Subcutaneous abdominal adipose tissue (tissue), 5 donors: ENCODE results near the gene FHOD1.

Experiments used
- H3K27ac ChIP-seq: one replicate; pipeline ENCODE4 v1.7.0; 2013; ENCODE audit warnings: low read depth, mild to moderate bottlenecking, inconsistent platforms, low read length, moderate library complexity
- H3K27me3 ChIP-seq, 5 donors: one replicate each; pipeline ENCODE4 v1.7.0; 2013; ENCODE audit warnings: low read length in 5 of 5, inconsistent platforms in 1 of 5; ENCODE audit not compliant: control insufficient read depth in 5 of 5, insufficient read depth in 4 of 5
- H3K36me3 ChIP-seq, 5 donors: one replicate each; pipeline ENCODE4 v1.7.0; 2013; ENCODE audit warnings: low read length in 5 of 5; ENCODE audit not compliant: control insufficient read depth in 5 of 5, insufficient read depth in 5 of 5
- H3K4me1 ChIP-seq, 5 donors: one replicate each; pipeline ENCODE4 v1.7.0; 2013; ENCODE audit warnings: low read length in 5 of 5, mild to moderate bottlenecking in 3 of 5, moderate library complexity in 1 of 5; ENCODE audit not compliant: control insufficient read depth in 5 of 5, insufficient read depth in 5 of 5
- H3K4me3 ChIP-seq, 5 donors: one replicate each; pipeline ENCODE4 v1.7.0; 2013; ENCODE audit warnings: low read length in 5 of 5, low read depth in 1 of 5
- H3K9ac ChIP-seq, 5 donors: one replicate each; pipeline ENCODE4 v1.7.0; 2013; ENCODE audit warnings: low read length in 5 of 5, mild to moderate bottlenecking in 4 of 5, moderate library complexity in 3 of 5
- H3K9me3 ChIP-seq, 5 donors: one replicate each; pipeline ENCODE4 v1.7.0; 2013; ENCODE audit warnings: low read length in 5 of 5; ENCODE audit not compliant: control insufficient read depth in 5 of 5
- donor health status: healthy.
- donor health status: healthy.
- donor health status: healthy.
- donor health status: healthy.
- donor health status: healthy.

Gene FHOD1

DNA sequence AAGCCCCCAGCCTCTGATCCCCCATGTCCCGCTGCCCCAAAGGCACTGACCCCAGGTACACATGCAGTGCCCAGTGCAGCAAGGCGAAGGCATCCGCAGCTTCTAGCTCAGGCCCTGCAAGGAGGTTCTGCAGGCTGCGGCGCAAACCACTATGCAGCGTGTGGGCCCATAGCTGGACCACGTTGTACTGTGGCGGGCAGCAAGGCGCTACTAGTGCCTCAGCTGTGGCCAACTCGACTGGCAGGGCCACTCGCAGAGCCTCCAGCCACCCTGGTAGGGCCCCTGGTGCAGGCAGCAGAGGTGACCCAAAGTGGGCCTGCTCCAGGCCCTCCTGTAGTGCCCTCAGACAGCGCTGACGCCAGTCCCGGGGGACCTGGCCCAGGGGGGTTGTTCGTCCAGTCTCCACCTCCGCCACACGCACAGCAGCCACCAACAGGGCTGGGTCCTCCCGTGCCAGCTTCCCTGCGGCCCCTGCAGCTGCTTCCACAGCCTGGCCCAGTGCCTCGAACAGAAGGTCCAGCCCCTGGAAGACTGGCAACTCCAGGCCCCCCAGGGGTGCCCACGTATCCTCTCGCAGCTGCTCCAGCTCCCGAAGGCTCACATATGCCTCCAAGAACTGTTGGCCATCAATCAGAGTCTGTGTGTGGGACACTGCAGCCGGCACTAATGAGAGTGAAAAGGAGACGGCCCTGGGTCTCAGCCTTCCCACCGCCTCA lies 59.9 kb downstream of the FHOD1 start:
- H3K9me3 ChIP-seq = no peaks in the 10 kb centered on the region
- peaks cover 0 to 3% (median 0%) of the 10 kb centered on the region in 5 donors for H3K36me3 ChIP-seq
- no peak overlapping the region for H3K27ac ChIP-seq
- H3K4me3 ChIP-seq = no peak overlapping the region
- no peak overlapping the region for H3K9ac ChIP-seq
- H3K27me3 ChIP-seq = no peaks in the 10 kb centered on the region
- peaks cover 5 to 55% (median 33%) of the 10 kb centered on the region in 5 donors for H3K4me1 ChIP-seq

DNA sequence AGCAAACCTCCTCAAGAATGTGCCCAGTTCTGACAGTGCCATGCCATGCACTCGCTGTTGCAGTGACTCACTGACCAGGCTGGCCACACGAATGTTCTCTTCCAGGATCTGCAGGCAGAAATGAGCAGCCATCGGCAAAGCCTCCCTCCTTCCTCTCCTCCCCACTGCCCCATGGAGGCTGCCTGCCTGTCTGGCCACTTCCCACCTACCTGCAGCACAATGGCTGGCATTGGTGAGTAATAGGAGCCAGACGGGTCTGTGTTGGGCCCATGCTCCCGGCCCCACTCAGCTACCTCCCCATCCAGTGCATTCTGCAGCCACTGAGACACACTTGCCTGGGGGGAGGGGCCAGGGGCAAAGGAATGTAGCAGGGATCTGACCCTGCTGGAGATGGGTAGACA lies 60.7 kb downstream of the FHOD1 start:
- peaks cover 0 to 3% (median 0%) of the 10 kb centered on the region in 5 donors for H3K36me3 ChIP-seq
- no peak overlapping the region for H3K9ac ChIP-seq
- no peak overlapping the region for H3K4me3 ChIP-seq
- peaks cover 3 to 52% (median 30%) of the 10 kb centered on the region in 5 donors for H3K4me1 ChIP-seq
- H3K27me3 ChIP-seq = no peaks in the 10 kb centered on the region
- H3K9me3 ChIP-seq = no peaks in the 10 kb centered on the region
- no peak overlapping the region for H3K27ac ChIP-seq

DNA sequence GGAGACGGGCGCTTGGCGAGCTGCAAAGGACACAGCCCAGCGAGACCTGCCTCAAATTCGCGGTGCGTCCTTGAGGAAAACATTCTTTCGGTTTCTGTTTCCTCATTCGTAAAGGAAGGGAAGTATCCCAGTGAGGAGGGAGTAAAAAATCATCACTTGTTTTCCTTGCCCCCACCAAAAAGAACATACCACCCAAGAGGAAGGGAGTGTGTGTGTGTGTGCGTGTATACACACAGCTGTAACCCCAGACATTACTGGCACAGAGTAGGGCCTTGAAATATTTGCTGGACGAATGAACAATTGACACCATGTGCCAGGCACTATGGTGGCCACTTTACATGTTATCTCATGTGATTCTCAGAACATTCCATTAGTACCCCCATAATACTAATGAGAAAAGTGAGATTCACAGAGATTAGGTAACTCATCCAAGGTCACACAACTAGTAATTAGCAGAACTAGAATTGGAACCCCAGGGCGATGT lies 61.6 kb downstream of the FHOD1 start:
- Histone ChIP-seq H3K9ac (peak overlapping the region in 1 of 5 donors; percentile 37), H3K4me1 (peaks cover 4 to 50% (median 35%) of the 10 kb centered on the region in 5 donors), H3K27ac (no peak overlapping the region), H3K27me3 (no peaks in the 10 kb centered on the region), H3K36me3 (peaks cover 0 to 3% (median 0%) of the 10 kb centered on the region in 5 donors), H3K4me3 (peak overlapping the region in 3 of 5 donors; percentile 0 to 80 (median 80)), H3K9me3 (no peaks in the 10 kb centered on the region)

GRCh38 chr16:67184995-67185650 lies 62.2 kb downstream of the FHOD1 start:
- H3K27ac ChIP-seq = no peak overlapping the region
- peak overlapping the region in 1 of 5 donors; percentile 37 for H3K9ac ChIP-seq
- H3K27me3 ChIP-seq = no peaks in the 10 kb centered on the region
- H3K9me3 ChIP-seq = no peaks in the 10 kb centered on the region
- H3K4me1 ChIP-seq = peaks cover 3 to 45% (median 35%) of the 10 kb centered on the region in 5 donors
- peaks cover 0 to 3% (median 0%) of the 10 kb centered on the region in 5 donors for H3K36me3 ChIP-seq
- peak overlapping the region in 4 of 5 donors; percentile 6 to 84 (median 80) for H3K4me3 ChIP-seq

DNA sequence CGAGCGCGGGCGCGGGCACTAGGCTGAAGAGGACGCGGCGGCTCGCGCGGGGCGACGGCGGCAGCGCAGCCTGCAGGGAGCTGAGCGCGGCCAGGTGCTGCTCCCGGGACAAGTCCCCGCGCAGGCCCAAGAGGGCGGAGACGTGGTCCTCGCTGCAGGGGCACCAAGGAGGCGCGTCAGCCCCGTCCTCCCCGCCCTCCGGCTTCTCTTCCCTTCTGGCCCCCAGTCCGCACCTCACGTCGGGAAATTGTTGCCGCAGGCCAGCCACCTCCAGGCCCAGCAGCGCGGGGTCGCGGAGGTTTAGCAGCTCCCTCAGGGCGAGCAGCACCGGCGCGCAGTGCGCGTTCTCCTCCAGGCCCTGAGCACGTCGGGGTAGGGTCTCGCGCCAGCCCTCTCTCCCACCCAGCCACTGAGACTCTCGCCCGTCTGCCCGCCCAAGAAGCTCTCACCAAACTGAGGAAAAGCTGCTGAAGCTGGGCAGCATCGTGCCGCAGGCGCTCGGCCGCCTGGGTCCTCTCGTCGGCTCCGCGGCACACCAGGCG lies 62.8 kb downstream of the FHOD1 start:
- peaks cover 3 to 43% (median 35%) of the 10 kb centered on the region in 5 donors for H3K4me1 ChIP-seq
- H3K27me3 ChIP-seq = no peaks in the 10 kb centered on the region
- peak overlapping the region in 4 of 5 donors; percentile 77 to 84 (median 80) for H3K4me3 ChIP-seq
- peaks cover 0 to 3% (median 0%) of the 10 kb centered on the region in 5 donors for H3K36me3 ChIP-seq
- peak overlapping the region in 3 of 5 donors; percentile 68 to 91 (median 77) for H3K9ac ChIP-seq
- H3K27ac ChIP-seq = peak overlapping the region; percentile 89
- H3K9me3 ChIP-seq = no peaks in the 10 kb centered on the region

DNA sequence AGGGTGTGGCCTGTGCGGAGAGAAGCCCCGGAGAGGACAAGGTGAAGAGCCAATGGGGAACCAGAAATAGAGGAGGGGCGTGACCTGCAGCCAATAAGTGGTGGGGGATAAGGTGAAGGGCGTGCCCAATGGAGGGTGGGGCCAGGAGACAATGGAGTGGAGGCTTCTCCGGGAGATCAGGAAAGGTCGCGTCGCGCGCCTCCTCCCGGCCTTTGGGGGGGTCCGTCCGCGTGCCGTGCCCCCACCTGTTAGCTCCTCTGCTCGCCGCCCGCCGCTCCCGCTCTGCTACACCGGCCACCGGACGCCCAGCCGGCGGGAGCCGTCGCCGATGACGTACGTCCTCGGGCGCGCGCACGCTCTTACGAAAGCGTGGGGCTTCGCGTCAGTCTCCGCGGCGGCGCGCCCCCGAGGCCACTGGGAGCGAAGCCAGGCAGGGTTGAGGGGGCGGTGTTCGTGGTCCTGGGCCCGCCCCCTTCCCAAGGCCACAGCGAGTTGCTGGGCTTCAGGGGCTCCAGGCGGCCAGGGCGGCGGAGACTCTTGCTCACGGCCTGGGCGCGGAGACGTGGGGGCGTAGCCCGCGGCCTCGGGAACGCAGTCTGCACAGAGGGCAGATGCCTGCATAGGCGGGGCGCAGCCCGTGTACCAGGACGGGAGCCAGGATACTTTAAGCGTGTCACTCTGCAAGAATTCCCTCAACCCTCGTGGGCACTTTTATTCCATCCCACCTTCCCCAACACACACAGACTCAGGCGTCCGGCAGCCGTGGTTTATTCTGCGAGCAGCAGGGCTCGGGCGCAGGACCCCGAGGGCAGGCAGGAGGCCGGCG lies 63.4 kb downstream of the FHOD1 start, which contains the start of gene MATCAP1:
TSS of gene MATCAP1 (minus strand) at position 337 of the 826 bp plus-strand sequence. CDS start 3,353 bp downstream, outside the sequence.
- peak within 1 kb of the TSS in 4 of 5 donors; percentile 77 to 91 (median 90) for H3K9ac ChIP-seq

GRCh38 chr16:67183284-67183626 lies 64.0 kb downstream of the FHOD1 start:
- H3K9me3 ChIP-seq = no peaks in the 10 kb centered on the region
- peaks cover 0 to 3% (median 0%) of the 10 kb centered on the region in 5 donors for H3K36me3 ChIP-seq
- H3K4me1 ChIP-seq = peaks cover 3 to 46% (median 36%) of the 10 kb centered on the region in 5 donors
- no peaks in the 10 kb centered on the region for H3K27me3 ChIP-seq
- H3K9ac ChIP-seq = no peak overlapping the region
- H3K27ac ChIP-seq = peak overlapping the region; percentile 11
- H3K4me3 ChIP-seq = peak overlapping the region in 4 of 5 donors; percentile 64 to 80 (median 78)

More for the DNA sequence above, 63.4 kb downstream of the FHOD1 start, which contains the start of gene MATCAP1:
- peak within 1 kb of the TSS; percentile 89 for H3K27ac ChIP-seq
- H3K27me3 ChIP-seq = no peaks in the 10 kb centered on the region
- H3K4me3 ChIP-seq = peak within 1 kb of the TSS; percentile 64 to 84 (median 80)
- H3K9me3 ChIP-seq = no peaks in the 10 kb centered on the region
- peaks cover 0 to 3% (median 0%) of the 10 kb centered on the region in 5 donors for H3K36me3 ChIP-seq
- H3K4me1 ChIP-seq = peaks cover 3 to 42% (median 33%) of the 10 kb centered on the region in 5 donors

- peaks cover 3 to 52% (median 42%) of the 10 kb centered on the region in 5 donors for H3K4me1 ChIP-seq
- H3K27ac ChIP-seq = no peak overlapping the region
Measured at GRCh38 chr16:67182288-67182687, 65.0 kb downstream of the FHOD1 start.

GRCh38 chr16:67181346-67181745 lies 65.9 kb downstream of the FHOD1 start:
- H3K27ac ChIP-seq = no peak overlapping the region
- H3K9me3 ChIP-seq = no peaks in the 10 kb centered on the region
- H3K4me1 ChIP-seq = peaks cover 3 to 52% (median 42%) of the 10 kb centered on the region in 5 donors
- no peak overlapping the region for H3K4me3 ChIP-seq
- H3K9ac ChIP-seq = no peak overlapping the region
- H3K36me3 ChIP-seq = peaks cover 0 to 5% (median 0%) of the 10 kb centered on the region in 5 donors
- no peaks in the 10 kb centered on the region for H3K27me3 ChIP-seq

More at GRCh38 chr16:67182288-67182687, 65.0 kb downstream of the FHOD1 start:
- Histone ChIP-seq H3K27me3 (no peaks in the 10 kb centered on the region), H3K36me3 (peaks cover 0 to 3% (median 0%) of the 10 kb centered on the region in 5 donors), H3K4me3 (no peak overlapping the region), H3K9ac (no peak overlapping the region), H3K9me3 (no peaks in the 10 kb centered on the region)
